D721Med (cell line): ENCODE data around the gene ASTN1.

Experiments used
- DNase-seq: peaks from one replicate; pipeline ENCODE4 v3.0.0; 2011; ENCODE audit warnings: low spot score; ENCODE audit not compliant: insufficient read length
- FAIRE-seq: peaks from 2 replicates; lab custom pipeline; 2011; peaks lifted over from hg19 to GRCh38; lab: Jason Lieb, UNC
- CTCF ChIP-seq: IDR thresholded peaks from 2 replicates; pipeline ENCODE4 v1.5.1; 2012; ENCODE audit warnings: mild to moderate bottlenecking, control low read depth; ENCODE audit not compliant: insufficient read depth; ENCODE audit errors: missing control alignments

The ASTN1 gene

GRCh38 chr1:176863613-176864012 is 300.9 kb downstream of the ASTN1 start:
- no peak for FAIRE-seq
- no peak for TF ChIP-seq CTCF
- no peak for DNase-seq

GRCh38 chr1:176858433-176858916 is 306.0 kb downstream of the ASTN1 start:
- no peak for DNase-seq
- TF ChIP-seq CTCF, result no peak
- FAIRE-seq, result no peak

- DNase-seq (no peak), FAIRE-seq (no peak)
- TF ChIP-seq CTCF, result no peak
Measured at GRCh38 chr1:176857632-176858031, 306.9 kb downstream of the ASTN1 start.

GRCh38 chr1:176854758-176855745 is 309.5 kb downstream of the ASTN1 start:
- FAIRE-seq (peak; percentile 21), DNase-seq (no peak)
- TF ChIP-seq CTCF, result no peak

GRCh38 chr1:176854121-176854520 is 310.4 kb downstream of the ASTN1 start:
- DNase-seq (no peak), FAIRE-seq (no peak)
- no peak for TF ChIP-seq CTCF

GRCh38 chr1:176853503-176853902 is 311.0 kb downstream of the ASTN1 start:
- no peak for TF ChIP-seq CTCF
- DNase-seq, result no peak
- no peak for FAIRE-seq

- FAIRE-seq, result no peak
Measured at GRCh38 chr1:176852124-176852523, 312.4 kb downstream of the ASTN1 start.

More at GRCh38 chr1:176852124-176852523, 312.4 kb downstream of the ASTN1 start:
- no peak for TF ChIP-seq CTCF
- DNase-seq, result no peak
